Left forelimb (tissue), 1 donor: Measurements from ENCODE around the gene GNG12.

ENCODE experiments used
- DNase-seq: peaks from one replicate; pipeline ENCODE4 v3.0.0-alpha.2; 2018; ENCODE audit warnings: low spot score

The GNG12 gene

DNA sequence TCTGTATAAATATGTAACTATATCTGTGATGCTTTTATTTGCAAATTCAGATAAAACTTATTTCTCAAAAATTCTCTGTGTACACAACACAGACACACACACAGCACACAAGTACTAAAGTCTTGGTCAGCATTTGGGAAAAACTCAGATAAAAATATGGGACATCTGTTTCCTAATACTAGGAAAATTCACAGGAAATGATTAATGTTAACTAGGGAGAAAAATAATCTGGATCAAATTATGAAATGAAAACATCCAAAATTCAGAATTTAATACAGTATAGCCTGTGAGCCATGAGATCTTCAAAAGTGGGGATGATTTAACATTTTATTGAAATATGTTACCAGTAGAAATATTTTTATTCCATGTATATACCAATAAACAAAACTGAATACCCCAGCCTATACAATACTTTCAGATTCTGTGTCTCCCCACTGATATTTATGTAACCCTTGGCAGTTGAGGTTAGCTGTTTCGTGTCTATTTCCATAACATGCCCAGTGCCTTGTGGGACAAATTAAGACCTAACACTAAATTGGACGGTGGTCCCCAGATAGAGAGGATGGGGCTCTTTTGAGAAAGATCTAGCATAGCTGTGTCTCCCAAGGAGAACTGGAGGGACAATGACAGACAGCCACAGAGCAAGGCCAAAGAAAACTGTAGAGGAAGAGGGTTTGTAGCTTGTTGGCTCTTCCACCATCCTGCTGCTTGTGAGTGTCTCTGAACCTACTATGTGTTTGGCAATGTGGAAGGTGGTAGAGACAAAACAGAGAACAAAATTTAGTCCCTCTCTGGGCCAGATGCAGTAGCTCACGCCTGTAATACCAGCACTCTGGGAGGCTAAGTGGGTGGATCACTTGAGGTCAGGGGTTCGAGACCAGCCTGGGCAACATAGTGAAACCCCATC, 47.2 kb downstream of the GNG12 start:
- DNase-seq = no peak

GRCh38 chr1:67784545-67785186, 48.6 kb downstream of the GNG12 start:
- no peak for DNase-seq

GRCh38 chr1:67780637-67781036, 52.6 kb downstream of the GNG12 start:
- DNase-seq = no peak

DNA sequence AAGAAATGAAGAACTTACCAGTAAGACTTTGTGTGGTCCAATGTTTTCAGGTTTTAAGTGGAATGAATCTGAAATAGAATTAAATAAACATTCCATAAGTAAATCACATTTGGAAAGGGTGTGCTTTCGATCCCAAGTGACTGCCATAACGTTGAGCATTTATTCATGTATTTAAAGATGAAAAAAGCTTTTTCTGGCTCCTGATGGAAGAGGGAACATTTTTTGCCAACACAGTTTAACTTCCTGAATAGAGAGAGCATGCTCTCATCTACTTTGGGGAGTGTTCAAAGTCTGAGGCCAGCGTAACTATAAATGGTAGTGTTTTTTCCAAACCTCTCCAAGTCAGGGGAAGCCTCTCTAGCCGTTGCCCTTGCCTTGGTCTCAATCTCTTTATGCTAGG, 55.8 kb downstream of the GNG12 start:
- DNase-seq = no peak

- DNase-seq = no peak
Observed at GRCh38 chr1:67777016-67777415, 56.3 kb downstream of the GNG12 start.

- DNase-seq = no peak
Observed at GRCh38 chr1:67773462-67773861, 59.8 kb downstream of the GNG12 start.

- DNase-seq = no peak
Observed at GRCh38 chr1:67771749-67772148, 61.5 kb downstream of the GNG12 start.

DNA sequence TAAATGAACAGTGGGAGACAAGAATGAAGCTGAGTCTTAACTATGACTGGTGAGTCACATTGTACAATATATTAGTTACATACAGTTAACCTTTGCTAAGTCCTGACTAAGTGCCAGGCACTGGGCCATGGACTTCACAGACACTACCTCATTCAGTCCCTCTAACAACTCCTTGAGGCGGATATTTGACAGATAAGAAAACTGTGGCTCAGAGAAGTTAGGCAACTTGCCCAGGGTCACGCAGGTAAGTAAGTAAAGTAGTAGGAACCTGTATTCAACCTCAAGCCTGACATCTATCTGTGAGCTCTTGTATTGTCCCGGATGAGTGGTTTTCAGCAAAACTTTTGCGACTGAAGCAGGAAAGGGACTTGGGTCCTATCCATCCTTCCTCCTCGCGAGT, 62.1 kb downstream of the GNG12 start:
- DNase-seq = no peak

DNA sequence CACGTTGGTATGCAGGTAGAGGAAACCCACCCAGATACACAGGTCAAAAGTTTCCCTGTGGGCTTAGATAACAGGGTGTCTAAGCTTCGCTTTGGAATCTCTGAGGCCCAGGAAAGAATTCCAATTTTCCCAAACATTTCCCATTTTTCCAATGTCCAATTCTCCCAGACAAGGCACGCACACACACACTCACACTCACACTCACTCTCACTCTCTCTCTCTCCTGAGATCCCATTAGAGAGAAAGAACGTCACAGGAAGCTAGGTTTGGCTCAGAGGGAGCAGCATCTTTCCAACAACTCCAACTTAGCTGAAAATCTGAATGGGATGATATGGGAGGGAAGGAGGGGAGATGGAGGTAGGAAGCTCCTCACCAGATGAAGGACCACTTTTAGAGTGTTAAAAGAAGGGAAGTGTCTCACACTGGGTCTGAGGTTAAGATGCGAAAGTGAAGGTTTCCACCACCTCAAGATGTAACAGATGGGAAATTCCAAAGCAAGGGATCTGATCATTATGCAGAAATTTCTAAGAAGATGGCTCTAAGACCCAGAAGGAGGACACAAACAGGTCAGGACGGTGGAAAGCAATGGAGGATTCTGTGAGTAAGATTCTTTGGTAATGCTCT, 63.5 kb downstream of the GNG12 start:
- no peak for DNase-seq

DNA sequence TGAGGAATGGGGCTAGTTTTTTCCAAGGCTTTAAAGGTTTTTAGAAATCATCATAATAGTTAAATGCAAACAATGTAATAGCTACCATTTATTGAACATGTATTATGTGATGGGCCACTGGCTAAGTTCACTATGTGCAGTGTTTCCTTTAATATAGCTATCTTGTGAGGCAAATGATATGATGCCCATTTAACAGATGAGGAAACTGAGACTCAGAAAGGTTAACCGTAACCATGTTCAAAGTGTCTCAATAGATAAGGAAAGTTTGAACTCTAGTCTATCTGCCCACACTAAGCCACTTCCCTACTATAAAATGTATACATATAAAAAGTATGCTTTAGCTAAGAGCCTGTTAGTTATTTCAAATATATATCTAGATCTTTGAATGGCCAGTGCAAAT, 64.8 kb downstream of the GNG12 start:
- no peak for DNase-seq

- DNase-seq = no peak
Observed at GRCh38 chr1:67767103-67767782, 66.0 kb downstream of the GNG12 start.

- DNase-seq = no peak
Observed at GRCh38 chr1:67766141-67766978, 66.9 kb downstream of the GNG12 start.

GRCh38 chr1:67764633-67765032, 68.6 kb downstream of the GNG12 start:
- no peak for DNase-seq

- no peak for DNase-seq
Observed at GRCh38 chr1:67761730-67762129, 71.5 kb downstream of the GNG12 start.

GRCh38 chr1:67761091-67761490, 72.2 kb downstream of the GNG12 start:
- DNase-seq = no peak

DNA sequence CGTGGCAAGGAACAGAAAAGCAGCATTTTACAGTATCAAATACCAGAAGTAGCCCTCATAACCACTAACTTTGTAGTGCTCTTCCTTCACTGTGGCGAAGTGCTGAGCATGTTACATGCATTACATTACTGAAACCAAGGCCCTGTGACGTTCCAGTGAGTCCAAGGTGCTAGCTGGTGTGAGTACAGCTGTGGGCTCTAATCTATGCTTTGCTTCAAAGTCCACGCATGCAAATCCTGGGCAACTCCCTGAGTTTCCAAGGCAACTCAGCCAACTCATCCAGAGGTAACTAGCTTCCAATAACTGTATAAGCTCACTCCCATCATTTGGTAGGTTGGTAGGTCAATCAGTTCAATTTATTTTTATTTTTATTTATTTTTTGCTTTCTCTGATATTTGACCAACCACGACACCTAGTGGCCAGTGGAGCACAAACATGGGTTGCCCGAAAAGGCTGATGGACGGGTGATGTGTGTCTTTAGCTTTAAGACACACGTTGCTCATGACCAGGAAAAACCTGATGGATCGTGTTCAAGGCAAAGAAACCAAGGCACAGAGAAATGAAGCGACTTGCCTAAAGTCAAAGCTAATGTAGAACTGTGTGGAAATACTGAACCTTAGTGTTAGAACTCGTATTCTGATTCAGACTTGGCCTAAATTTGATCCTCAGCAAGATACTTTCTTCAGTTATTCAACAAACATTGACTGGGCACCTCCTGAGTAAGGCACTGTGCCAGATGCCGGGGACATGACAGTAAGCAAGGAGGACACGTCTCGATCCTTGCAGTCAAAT, 73.0 kb downstream of the GNG12 start:
- no peak for DNase-seq

DNA sequence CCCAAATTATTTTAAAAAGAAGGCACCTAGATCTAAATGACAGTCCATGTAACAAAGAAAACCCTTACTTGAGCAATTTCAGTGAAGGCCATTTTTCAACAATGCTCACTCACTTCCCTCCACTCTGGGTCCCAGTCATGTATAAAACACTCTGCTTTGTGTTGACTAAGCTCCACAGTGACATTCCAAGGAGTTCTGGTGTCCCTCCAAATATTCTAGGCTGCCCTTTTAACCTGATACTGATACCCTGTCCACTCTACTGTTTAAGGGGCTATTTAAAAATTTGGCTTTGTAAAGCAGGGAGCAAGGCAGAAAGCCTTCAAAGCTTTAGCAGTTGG, 73.6 kb downstream of the GNG12 start:
- DNase-seq = no peak

DNA sequence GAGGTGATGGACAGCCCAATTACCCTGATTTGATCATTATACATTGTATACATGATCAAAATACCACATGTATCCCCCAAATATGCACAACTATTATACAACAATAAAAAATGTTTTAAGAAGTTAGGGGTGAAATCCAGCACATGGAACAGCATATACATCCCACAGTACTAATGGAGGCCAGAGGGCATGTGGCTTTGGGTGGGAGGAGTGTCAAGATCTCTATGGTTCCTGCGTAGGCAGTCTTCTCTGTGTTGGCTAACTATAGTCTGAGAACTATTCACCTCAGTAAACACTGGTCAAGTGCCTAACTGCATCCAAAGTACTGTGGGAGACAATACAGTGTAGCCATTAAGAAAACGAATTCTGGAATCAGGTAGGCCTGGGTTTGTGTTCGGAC, 74.2 kb downstream of the GNG12 start:
- DNase-seq = no peak

GRCh38 chr1:67755619-67756018, 77.6 kb downstream of the GNG12 start:
- DNase-seq = no peak

DNA sequence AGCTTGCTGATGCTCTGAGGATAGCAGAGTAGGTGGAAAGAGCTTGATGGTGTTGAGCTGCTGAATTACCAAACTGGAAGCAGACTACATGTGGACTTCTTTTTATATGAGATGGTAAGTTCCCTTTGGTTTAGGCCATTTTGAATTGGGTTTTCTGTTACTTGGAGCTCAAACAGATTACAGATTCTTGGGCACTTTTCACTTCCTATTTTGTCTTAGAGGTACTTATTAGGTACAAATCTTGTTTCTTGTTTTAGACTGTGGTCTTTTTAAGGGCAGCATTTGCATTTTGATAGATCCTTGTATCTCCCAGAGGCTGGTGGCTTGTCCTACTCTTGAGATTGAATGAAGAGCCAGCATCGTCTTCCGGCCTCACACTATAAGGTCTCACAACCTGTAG, 78.1 kb downstream of the GNG12 start:
- DNase-seq = no peak

DNA sequence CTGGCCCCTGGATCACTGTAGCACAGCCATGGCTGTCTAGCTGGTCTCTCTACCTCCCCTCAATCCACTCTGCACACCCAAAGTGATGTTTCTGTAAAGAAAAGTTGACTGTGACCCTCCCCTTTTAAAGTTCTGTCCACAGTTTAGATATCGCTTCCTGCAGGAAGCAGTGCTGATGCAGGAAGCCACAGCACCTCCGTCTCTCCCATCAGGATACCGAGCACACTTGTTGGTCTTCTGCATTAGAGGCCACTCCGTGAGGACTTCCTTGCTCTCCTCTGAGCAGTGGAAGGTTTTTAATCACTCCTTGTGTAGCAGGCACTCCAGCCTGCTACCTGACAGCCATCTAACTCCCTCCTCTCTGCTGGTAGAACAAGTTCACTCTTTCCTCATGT, 78.7 kb downstream of the GNG12 start:
- DNase-seq = no peak
